ENCODE results near the gene RHOH. TPM values are rescaled to one million over a fixed set of nuclear protein-coding genes. Genes with fewer than 3 reads are reported as not detected.
A peak's percentile ranks its signal among the peaks of the same experiment; 100 is the strongest.

RHOH gene
- total RNA-seq, 1 experiment from 2014 or later = not detected

DNA sequence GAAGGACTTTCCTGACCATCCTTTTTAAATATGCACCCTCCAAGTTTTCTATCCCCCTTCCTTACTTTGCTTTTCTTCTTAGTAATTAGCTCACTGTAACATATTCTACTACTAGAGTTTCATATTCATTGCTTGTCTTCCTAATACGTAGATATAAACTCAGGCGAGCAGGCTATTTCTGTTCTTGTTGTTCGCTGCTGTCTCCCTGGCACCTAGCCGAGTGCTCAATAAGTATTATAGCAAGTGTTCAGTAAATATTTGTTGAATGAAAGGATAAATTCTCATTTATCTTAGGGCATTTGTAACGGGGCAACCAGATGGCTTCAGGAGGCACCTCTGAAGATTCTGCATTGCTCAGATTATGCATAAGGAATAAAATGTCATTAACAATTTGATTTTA, 6.8 kb upstream of the RHOH start:
- H3K4me1 ChIP-seq (replicated peaks; ENCODE audit: insufficient read depth) = peaks cover 17% of the 10 kb centered on the region
- no peaks in the 10 kb centered on the region for H3K36me3 ChIP-seq (ENCODE audit: low read depth)
- no peaks in the 10 kb centered on the region; the same call in 1 of the 2 replicates for H3K9me3 ChIP-seq (ENCODE audit: insufficient read depth, low read depth)
- TF ChIP-seq EZH2 (IDR thresholded peaks at IDR 0.05; ENCODE audit: low read depth) = no peak
- TF ChIP-seq, protein P1, sequence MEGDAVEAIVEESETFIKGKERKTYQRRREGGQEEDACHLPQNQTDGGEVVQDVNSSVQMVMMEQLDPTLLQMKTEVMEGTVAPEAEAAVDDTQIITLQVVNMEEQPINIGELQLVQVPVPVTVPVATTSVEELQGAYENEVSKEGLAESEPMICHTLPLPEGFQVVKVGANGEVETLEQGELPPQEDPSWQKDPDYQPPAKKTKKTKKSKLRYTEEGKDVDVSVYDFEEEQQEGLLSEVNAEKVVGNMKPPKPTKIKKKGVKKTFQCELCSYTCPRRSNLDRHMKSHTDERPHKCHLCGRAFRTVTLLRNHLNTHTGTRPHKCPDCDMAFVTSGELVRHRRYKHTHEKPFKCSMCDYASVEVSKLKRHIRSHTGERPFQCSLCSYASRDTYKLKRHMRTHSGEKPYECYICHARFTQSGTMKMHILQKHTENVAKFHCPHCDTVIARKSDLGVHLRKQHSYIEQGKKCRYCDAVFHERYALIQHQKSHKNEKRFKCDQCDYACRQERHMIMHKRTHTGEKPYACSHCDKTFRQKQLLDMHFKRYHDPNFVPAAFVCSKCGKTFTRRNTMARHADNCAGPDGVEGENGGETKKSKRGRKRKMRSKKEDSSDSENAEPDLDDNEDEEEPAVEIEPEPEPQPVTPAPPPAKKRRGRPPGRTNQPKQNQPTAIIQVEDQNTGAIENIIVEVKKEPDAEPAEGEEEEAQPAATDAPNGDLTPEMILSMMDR (conservative IDR thresholded peaks at IDR 0.05) = no peak
- intact Hi-C loops (cut with micrococcal nuclease; ENCODE audit: unreplicated experiment) = no loop called here
- H3K27me3 ChIP-seq (ENCODE audit: insufficient read depth, low read depth) = no peaks in the 10 kb centered on the region
- no peaks in the 10 kb centered on the region for H3K79me2 ChIP-seq (ENCODE audit: low read depth)
- H2AFZ ChIP-seq = no peak overlapping the region
- CTCF ChIA-PET = no interaction called here
- no peak overlapping the region for H3K27ac ChIP-seq
- H3K4me3 ChIP-seq = no peak overlapping the region
- no peaks in the 10 kb centered on the region; the same call in 1 of the 2 replicates for H3F3A ChIP-seq (ENCODE audit: insufficient read depth, low read depth)
- no peaks in the 10 kb centered on the region for H4K20me1 ChIP-seq (ENCODE audit: insufficient read depth)
- H3K9me2 ChIP-seq (ENCODE audit: insufficient read depth) = no peaks in the 10 kb centered on the region
- no peak overlapping the region for H3K4me2 ChIP-seq
- no TSS peak for BruUV-seq (replicated peaks)
- no peak for DNase-seq
- POLR2A ChIA-PET (ENCODE audit: unreplicated experiment) = no interaction called here

DNA sequence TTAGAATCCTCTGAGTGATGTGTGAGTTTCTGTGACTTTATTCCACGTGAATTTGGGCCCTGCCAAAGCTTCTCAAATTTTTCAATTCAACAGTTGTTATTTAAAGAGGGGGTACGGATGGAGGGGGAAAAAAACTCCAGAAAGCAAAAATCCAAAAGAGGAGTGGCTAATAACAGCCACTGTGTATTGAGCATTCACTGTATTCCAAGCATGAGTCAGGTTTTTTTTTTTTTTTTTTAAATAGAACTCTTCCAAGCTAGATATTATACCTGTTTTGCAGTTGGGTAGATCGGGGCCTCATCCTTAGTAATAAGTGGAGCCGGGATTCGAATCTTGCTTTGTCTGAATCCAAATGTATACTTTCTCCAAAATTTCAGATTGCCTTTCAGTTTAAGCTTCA, 6.4 kb upstream of the RHOH start:
- no peak for TF ChIP-seq EZH2 (IDR thresholded peaks at IDR 0.05; ENCODE audit: low read depth)
- TF ChIP-seq, protein P1 (conservative IDR thresholded peaks at IDR 0.05) = no peak
- H3K36me3 ChIP-seq (ENCODE audit: low read depth) = no peaks in the 10 kb centered on the region
- no peaks in the 10 kb centered on the region; the same call in 1 of the 2 replicates for H3K9me3 ChIP-seq (ENCODE audit: insufficient read depth, low read depth)
- no peaks in the 10 kb centered on the region for H3K27me3 ChIP-seq (ENCODE audit: insufficient read depth, low read depth)
- H3K4me3 ChIP-seq = no peak overlapping the region
- no peak overlapping the region for H3K27ac ChIP-seq
- BruUV-seq (replicated peaks) = no TSS peak
- no peaks in the 10 kb centered on the region for H3K79me2 ChIP-seq (ENCODE audit: low read depth)
- DNase-seq = no peak
- intact Hi-C loops (cut with micrococcal nuclease; ENCODE audit: unreplicated experiment) = no loop called here
- no peak overlapping the region for H2AFZ ChIP-seq
- peaks cover 17% of the 10 kb centered on the region for H3K4me1 ChIP-seq (replicated peaks; ENCODE audit: insufficient read depth)
- no peaks in the 10 kb centered on the region for H4K20me1 ChIP-seq (ENCODE audit: insufficient read depth)
- ChIA-PET CTCF (no interaction called here), POLR2A (ENCODE audit: unreplicated experiment) (no interaction called here)
- H3K4me2 ChIP-seq = no peak overlapping the region
- H3F3A ChIP-seq (ENCODE audit: insufficient read depth, low read depth) = no peaks in the 10 kb centered on the region; the same call in 1 of the 2 replicates
- no peaks in the 10 kb centered on the region for H3K9me2 ChIP-seq (ENCODE audit: insufficient read depth)

- Histone ChIP-seq H3K4me3 (no peak overlapping the region), H3F3A (ENCODE audit: insufficient read depth, low read depth) (no peaks in the 10 kb centered on the region; the same call in 1 of the 2 replicates), H3K4me2 (peak overlapping the region; percentile 24; the same call in 1 of the 2 replicates), H3K27ac (peak overlapping the region; percentile 9; the same call in 1 of the 2 replicates), H3K79me2 (ENCODE audit: low read depth) (no peaks in the 10 kb centered on the region), H3K9me3 (ENCODE audit: insufficient read depth, low read depth) (no peaks in the 10 kb centered on the region; the same call in 1 of the 2 replicates), H4K20me1 (ENCODE audit: insufficient read depth) (no peaks in the 10 kb centered on the region), H2AFZ (no peak overlapping the region), H3K27me3 (ENCODE audit: insufficient read depth, low read depth) (no peaks in the 10 kb centered on the region), H3K36me3 (ENCODE audit: low read depth) (no peaks in the 10 kb centered on the region), H3K9me2 (ENCODE audit: insufficient read depth) (no peaks in the 10 kb centered on the region), H3K4me1 (replicated peaks; ENCODE audit: insufficient read depth) (peaks cover 17% of the 10 kb centered on the region)
- peak in 1 of 2 experiments; percentile 72 for DNase-seq
- intact Hi-C loops (cut with micrococcal nuclease; ENCODE audit: unreplicated experiment) = no loop called here
- ChIA-PET CTCF (no interaction called here), POLR2A (ENCODE audit: unreplicated experiment) (no interaction called here)
- no peak for TF ChIP-seq EZH2 (IDR thresholded peaks at IDR 0.05; ENCODE audit: low read depth)
- TF ChIP-seq, protein P1 (conservative IDR thresholded peaks at IDR 0.05) = no peak
- no TSS peak for BruUV-seq (replicated peaks)
Observed at GRCh38 chr4:40190880-40191815, 5.7 kb upstream of the RHOH start.

Measured in PC-9 (cell line).